ENCODE measurements around the gene KRTAP22-2.

KRTAP22-2 gene

DNA sequence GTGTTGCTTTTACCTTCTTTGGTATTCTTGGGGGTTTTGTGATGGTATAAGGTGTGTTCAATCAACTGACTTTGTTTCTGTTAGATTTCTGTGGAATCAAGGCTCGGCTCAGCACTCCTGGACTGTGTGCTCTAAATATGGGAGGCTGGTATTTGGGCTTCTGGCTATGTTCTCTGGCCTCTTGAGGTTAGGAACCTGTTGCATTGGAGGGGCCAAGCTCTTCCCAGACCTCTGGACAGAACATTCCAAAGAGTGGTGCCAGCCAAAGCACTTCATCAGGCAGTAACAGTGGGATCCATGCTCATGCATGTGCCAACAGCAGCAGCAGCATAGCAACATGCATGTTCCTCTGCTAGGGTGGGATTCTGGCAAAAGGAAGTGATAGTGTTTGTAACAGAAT is 37.4 kb downstream of the KRTAP22-2 start:
- H2AFZ ChIP-seq (ENCODE audit: low read length), result no peak overlapping the region
- no peaks in the 10 kb centered on the region for H3K9me3 ChIP-seq (ENCODE audit: insufficient read depth, low read depth, low read length)
- H3K79me2 ChIP-seq (ENCODE audit: insufficient read depth, low read length), result no peaks in the 10 kb centered on the region
- H3K9ac ChIP-seq (ENCODE audit: low read depth, low read length, poor library complexity, severe bottlenecking), result no peak overlapping the region
- no peaks in the 10 kb centered on the region for H3K36me3 ChIP-seq (ENCODE audit: insufficient read depth, low read length)
- H3K4me3 ChIP-seq (ENCODE audit: low read length, poor library complexity, severe bottlenecking), result no peak overlapping the region
- no peak overlapping the region for H3K4me2 ChIP-seq (ENCODE audit: low read depth, low read length, poor library complexity, severe bottlenecking)
- no peaks in the 10 kb centered on the region for H3K27me3 ChIP-seq (ENCODE audit: insufficient read depth, low read length, poor library complexity, severe bottlenecking)
- TF ChIP-seq EZH2phosphoT487 (IDR thresholded peaks at IDR 0.05; ENCODE audit: borderline replicate concordance), result no peak
- TF ChIP-seq, protein P1, sequence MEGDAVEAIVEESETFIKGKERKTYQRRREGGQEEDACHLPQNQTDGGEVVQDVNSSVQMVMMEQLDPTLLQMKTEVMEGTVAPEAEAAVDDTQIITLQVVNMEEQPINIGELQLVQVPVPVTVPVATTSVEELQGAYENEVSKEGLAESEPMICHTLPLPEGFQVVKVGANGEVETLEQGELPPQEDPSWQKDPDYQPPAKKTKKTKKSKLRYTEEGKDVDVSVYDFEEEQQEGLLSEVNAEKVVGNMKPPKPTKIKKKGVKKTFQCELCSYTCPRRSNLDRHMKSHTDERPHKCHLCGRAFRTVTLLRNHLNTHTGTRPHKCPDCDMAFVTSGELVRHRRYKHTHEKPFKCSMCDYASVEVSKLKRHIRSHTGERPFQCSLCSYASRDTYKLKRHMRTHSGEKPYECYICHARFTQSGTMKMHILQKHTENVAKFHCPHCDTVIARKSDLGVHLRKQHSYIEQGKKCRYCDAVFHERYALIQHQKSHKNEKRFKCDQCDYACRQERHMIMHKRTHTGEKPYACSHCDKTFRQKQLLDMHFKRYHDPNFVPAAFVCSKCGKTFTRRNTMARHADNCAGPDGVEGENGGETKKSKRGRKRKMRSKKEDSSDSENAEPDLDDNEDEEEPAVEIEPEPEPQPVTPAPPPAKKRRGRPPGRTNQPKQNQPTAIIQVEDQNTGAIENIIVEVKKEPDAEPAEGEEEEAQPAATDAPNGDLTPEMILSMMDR (conservative IDR thresholded peaks at IDR 0.05; ENCODE audit: low read length), result no peak
- H3K9me2 ChIP-seq (replicated peaks; ENCODE audit: low read depth, low read length), result no peaks in the 10 kb centered on the region
- no peaks in the 10 kb centered on the region for H3K4me1 ChIP-seq (ENCODE audit: insufficient read depth, low read length, poor library complexity, severe bottlenecking)
- H4K20me1 ChIP-seq (ENCODE audit: insufficient read depth, low read length, poor library complexity, severe bottlenecking), result no peaks in the 10 kb centered on the region
- no peaks in the 10 kb centered on the region for H3F3A ChIP-seq (ENCODE audit: low read depth)

DNA sequence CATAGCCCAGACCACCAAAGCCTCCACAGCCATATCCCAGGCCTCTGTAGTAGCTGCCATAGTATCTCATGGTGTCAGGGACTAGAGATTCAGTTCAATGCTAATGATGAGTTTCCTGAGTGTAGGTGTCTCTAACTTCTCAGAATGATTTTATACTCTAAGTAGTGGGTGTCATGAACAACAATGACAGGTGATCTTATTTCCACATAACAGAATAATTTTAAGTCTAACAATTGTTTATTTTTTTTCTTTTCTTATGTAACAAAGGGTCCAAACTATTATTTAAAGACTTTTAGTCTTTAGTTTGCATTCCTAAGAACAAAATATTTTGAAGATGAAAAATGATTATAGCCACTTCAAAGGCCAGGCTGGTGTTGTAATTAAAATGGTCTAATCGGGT is 48.4 kb downstream of the KRTAP22-2 start, which contains the start of gene KRTAP19-6:
Gene KRTAP19-6, minus strand, starts transcription at position 101 of the 400 bp plus-strand sequence. Its CDS starts 31 bp downstream, at position 70.
- Histone ChIP-seq H3K27me3 (ENCODE audit: insufficient read depth, low read length, poor library complexity, severe bottlenecking) (no peaks in the 10 kb centered on the region), H3K9ac (ENCODE audit: low read depth, low read length, poor library complexity, severe bottlenecking) (no peak within 1 kb of the TSS), H3K9me2 (replicated peaks; ENCODE audit: low read depth, low read length) (no peaks in the 10 kb centered on the region), H3K4me3 (ENCODE audit: low read length, poor library complexity, severe bottlenecking) (no peak within 1 kb of the TSS), H4K20me1 (ENCODE audit: insufficient read depth, low read length, poor library complexity, severe bottlenecking) (no peaks in the 10 kb centered on the region), H3F3A (ENCODE audit: low read depth) (no peaks in the 10 kb centered on the region), H3K36me3 (ENCODE audit: insufficient read depth, low read length) (no peaks in the 10 kb centered on the region), H3K79me2 (ENCODE audit: insufficient read depth, low read length) (no peaks in the 10 kb centered on the region), H3K4me2 (ENCODE audit: low read depth, low read length, poor library complexity, severe bottlenecking) (no peak within 1 kb of the TSS), H3K9me3 (ENCODE audit: insufficient read depth, low read depth, low read length) (no peaks in the 10 kb centered on the region), H3K4me1 (ENCODE audit: insufficient read depth, low read length, poor library complexity, severe bottlenecking) (no peaks in the 10 kb centered on the region), H2AFZ (ENCODE audit: low read length) (no peak within 1 kb of the TSS)
- TF ChIP-seq, protein P1 (conservative IDR thresholded peaks at IDR 0.05; ENCODE audit: low read length), result no peak
- TF ChIP-seq EZH2phosphoT487 (IDR thresholded peaks at IDR 0.05; ENCODE audit: borderline replicate concordance), result no peak
